Activated CD8-positive, alpha-beta memory T cell treated with anti-CD3 and anti-CD28 coated beads for 36 hours (primary cell): ENCODE results near the gene ZC4H2. TPM values are rescaled to one million over a fixed set of nuclear protein-coding genes. Genes with fewer than 3 reads are reported as not detected.
"Not testable (repeated sequence)": the region's sequence is repeated elsewhere in the genome, so short reads cannot be mapped to it uniquely, and the experiment has no call there.

Experiments
- CTCF ChIA-PET: fragments of 350-600 bp; sonication (Branson Sonifier 250); formaldehyde crosslinking; loops from one replicate; lab custom pipeline; 2021; ENCODE audit warnings: antibody characterized with exemption; lab: Charles Lee
- POLR2A ChIA-PET: fragments of 350-600 bp; sonication (Branson Sonifier 250); formaldehyde crosslinking; loops from one replicate; lab custom pipeline; 2021; ENCODE audit warnings: antibody characterized with exemption; lab: Charles Lee
- total RNA-seq, 2 experiments: library from RNA; stranded (reverse); gene quantifications; one replicate each; pipeline ENCODE4 v1.2.3, GENCODE V29; 2021

Gene ZC4H2, protein sequence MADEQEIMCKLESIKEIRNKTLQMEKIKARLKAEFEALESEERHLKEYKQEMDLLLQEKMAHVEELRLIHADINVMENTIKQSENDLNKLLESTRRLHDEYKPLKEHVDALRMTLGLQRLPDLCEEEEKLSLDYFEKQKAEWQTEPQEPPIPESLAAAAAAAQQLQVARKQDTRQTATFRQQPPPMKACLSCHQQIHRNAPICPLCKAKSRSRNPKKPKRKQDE
- total RNA-seq = 1 to 10 TPM; 7.2 to 8.5 TPM

DNA sequence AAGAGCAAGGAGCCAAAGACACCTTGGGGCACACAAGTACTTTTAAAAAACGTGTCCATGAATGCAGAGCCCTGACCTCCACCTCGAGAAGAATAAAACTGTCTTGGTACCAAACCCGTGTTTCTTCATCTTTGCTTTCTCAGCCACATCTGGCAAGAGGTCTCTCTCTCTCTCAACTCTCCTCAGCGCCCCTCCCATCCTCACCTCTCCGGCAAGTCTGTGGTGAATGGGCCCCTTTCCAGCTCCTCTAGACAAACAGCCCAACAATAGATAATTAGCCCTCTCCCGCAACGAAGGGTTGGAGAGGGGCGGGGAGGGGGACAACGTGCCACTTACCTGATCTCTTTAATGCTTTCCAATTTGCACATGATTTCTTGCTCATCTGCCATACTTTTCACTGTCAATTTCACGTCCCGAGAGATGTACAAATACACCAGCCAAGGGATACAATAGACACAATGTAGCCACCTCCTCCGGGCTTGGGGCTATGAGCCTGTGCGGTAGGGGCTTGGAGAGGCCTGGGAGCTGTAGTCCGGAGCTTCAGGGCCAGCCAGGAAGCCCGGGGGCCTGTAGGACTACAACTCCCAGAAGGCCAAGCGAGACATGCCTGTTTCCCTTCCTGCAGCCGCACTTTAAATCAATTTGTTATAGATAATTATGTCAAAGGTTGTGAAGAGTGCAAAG, at the start of gene ZC4H2:
TSS of gene ZC4H2 (minus strand) at position 462 of the 684 bp plus-strand sequence. CDS start at position 389, 73 bp downstream.
- CTCF ChIA-PET = interaction anchor here (1.3 kb wide), 1 partner anchor 59 kb away, joined by 3 read pairs; no protein-coding TSS in a partner anchor
- POLR2A ChIA-PET = interaction anchor here (1.5 kb wide), 1 partner anchor 58 kb away, joined by 9 read pairs; the partner anchor contains the start of gene ZC3H12B

DNA sequence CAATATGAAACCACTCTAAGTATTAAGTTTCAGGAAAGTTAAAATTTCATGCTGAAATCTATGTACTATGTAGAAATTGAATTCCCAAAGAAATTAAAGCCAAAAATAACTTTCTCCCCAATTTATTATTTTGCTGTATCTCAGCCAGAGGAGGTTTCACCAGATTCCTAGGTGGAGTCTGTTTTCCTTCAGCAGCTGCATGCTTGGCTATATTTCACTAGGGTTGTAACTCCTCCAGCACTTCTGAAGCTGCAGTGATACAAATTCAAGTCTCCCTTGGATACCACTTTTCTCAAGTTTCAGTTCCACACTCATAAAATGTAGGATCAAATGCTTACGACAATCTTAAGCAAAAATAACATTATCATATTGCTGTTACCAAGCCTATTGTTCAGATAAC, 41.2 kb upstream of the ZC4H2 start:
- CTCF ChIA-PET = no interaction called here
- POLR2A ChIA-PET = no interaction called here

DNA sequence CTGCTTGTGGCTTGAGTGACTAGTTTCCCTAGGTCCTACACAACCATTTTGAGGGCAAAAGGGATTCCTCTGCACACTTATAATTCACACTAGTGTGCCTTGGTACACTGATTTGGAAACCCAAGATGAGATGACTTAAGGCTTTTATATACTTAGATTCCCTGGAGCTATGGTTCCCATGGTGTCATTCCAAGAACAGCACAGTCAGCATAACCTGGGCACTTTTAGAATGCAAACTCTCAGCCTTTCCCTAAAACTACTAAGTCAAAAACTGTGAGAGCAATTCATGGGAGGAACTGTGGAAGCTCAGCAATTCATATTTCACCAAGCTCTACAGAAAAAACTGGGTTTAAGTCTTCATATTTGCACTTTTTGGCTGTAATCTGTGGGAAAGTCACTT, 38.0 kb upstream of the ZC4H2 start:
- CTCF ChIA-PET = no interaction called here
- POLR2A ChIA-PET = no interaction called here

DNA sequence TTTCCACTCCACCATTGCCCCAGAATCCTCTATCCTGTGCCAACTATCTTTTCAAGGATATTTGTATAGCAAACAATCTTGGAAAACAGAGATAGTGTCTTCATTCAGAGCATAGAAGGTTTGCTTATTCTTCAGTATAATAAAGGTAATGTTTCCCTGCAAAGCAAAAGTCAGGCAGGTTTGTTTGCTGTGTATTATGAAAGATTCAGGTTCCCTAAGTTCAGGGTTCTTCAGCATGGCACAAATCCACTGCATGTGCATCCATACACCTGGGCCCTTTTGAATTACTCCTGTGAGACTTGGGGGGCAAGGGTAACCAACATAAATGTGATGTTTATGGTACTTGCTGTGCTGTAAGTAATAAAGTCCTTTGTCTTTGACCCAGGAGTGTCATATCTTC, 33.2 kb upstream of the ZC4H2 start:
- ChIA-PET CTCF (no interaction called here), POLR2A (no interaction called here)

DNA sequence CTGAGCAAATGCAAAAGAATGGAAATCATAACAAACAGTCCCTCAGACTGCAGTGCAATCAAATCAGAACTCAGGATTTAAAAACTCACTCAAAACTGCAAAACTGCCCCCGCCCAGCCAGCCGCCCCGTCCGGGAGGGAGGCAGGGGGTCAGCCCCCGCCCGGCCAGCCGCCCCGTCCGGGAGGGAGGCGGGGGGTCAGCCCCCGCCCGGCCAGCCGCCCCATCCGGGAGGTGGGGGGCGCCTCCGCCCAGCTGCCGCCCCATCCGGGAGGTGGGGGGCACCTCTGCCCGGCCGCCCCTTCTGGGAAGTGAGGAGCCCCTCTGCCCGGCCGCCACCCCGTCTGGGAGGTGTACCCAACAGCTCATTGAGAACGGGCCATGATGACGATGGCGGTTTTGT, 26.0 kb upstream of the ZC4H2 start:
- CTCF ChIA-PET, POLR2A ChIA-PET: not testable (repeated sequence)

DNA sequence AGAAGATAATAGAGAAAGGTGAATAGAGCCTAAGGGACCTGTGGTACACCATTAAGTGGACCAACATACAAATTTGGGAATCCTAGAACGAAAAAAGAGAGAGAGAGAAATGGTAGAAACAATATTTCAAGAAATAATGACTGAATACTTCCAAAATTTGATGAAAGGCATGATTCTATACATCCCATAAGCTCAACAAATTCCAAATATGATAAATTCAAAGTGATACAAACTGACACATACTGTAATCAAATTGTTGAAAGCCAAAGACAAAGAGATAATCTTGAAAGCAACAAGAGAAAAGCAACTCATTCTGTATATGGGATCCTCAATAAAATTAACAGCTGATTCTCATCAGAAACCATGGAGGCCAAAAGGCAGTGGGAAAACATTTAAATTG, 20.6 kb upstream of the ZC4H2 start:
- ChIA-PET POLR2A (no interaction called here), CTCF (no interaction called here)

DNA sequence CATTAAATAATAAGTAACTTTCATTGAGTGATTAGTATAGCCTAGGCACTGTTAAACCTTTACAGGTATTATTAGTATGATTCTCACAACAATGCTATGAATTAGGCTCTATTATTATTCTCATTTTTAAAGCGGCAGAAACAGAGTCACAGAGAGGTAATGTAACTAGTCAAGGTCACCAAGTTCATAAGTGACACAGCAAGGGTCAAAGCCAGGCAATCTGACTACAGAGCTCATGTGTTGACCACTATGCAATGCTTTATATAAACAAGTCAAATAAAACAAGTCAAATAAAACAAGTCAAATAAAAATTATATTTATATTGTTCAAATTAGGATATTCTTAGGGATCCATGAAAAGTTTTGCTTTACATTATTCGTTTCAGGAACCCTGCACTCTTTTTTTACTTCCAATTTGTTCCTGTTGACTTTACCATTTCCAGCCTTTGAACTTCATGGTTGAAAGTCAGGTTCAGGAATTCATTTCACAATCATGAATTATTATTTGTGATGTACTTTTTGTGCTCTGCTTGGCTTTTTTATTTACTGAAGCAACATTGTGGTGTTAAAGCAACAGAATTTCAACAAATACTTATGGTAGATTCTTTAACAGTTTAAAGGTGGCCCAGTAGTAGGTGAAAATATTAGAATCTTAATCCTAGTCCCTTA, 18.0 kb upstream of the ZC4H2 start:
- CTCF ChIA-PET = no interaction called here
- POLR2A ChIA-PET = no interaction called here

DNA sequence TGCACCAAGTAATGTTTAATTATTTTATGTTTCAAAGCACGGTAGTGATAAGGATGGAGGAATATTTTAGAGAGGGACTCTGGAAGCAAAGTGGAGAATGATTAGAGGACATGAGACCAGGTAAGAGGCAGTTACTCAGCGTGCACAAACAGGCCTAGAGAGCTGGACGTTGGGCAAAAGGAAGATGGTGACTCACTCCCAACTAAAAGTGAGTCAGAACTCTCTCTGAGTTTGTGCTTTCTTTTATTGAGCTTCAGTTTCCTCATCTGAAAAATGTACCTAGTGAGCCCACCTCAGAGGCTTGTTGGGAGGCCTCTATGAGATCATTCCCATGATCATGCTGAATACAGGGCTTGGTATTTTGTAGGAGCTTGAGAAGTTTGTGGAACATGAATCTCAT, 1.6 kb upstream of the ZC4H2 start:
- ChIA-PET POLR2A (no interaction called here), CTCF (no interaction called here)

DNA sequence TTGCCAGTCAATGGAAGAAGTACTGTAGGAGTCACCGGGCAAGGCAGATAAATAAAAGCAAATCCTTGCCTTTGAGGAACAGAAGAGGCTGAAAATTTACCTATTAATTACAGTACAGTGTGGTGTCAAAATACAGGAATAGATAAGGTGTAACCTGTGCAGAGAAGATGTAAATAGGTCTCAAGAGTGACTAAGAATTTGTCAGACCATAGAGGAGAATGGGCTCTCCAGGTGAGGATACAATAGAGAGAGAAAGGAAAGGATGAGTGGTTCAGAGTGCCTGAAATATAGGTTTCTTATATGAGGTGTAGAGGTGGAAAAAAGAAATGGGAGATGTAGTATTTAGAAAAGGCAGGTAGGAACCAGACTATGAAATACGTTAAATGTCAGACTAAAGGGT, 801 bp upstream of the ZC4H2 start:
- ChIA-PET CTCF (no interaction called here), POLR2A (interaction anchor here (1.5 kb wide), 1 partner anchor 58 kb away, joined by 9 read pairs; the partner anchor contains the start of gene ZC3H12B)

DNA sequence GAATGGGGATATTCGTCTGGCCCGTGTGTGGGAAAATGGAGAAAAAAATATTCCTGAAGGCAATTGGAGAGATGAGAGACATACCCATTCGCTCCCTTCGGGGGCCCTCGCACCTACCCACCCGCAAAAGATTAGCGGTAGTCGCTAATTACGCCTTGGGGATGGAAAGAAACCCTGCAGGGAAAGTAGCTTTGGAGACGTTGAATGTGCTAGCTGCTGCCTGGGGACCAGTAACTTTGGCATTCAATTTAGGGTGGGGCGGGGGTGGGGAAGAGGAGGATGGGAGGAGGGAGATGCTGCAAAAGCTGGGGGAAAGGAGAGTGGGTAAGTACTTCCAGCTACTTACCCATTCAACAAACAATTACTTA, 407 bp upstream of the ZC4H2 start:
- POLR2A ChIA-PET = interaction anchor here (1.5 kb wide), 1 partner anchor 58 kb away, joined by 9 read pairs; the partner anchor contains the start of gene ZC3H12B
- CTCF ChIA-PET = interaction anchor here (1.3 kb wide), 1 partner anchor 59 kb away, joined by 3 read pairs; no protein-coding TSS in a partner anchor

DNA sequence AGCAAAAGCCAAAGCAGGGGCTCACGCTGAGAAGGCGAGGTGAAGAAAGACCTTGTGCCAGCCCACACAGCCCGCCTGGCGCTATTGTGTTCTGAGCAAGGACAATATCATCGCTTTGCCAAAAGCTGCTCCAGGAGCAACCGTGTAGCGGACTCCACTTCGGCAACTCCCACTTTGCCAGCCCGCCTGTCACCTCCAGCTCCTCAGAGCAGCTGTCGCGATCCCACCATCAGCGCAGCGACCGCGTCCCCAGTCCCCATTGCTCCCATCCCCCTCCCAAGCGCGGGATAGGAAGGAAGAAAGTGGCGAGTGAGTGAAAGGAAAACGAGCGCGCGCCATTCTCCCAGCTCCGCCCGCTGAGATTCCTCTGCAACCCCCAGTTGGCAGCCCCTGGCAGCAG, 759 bp downstream of the ZC4H2 start:
- POLR2A ChIA-PET = interaction anchor here (1.5 kb wide), 1 partner anchor 59 kb away, joined by 9 read pairs; the partner anchor contains the start of gene ZC3H12B

DNA sequence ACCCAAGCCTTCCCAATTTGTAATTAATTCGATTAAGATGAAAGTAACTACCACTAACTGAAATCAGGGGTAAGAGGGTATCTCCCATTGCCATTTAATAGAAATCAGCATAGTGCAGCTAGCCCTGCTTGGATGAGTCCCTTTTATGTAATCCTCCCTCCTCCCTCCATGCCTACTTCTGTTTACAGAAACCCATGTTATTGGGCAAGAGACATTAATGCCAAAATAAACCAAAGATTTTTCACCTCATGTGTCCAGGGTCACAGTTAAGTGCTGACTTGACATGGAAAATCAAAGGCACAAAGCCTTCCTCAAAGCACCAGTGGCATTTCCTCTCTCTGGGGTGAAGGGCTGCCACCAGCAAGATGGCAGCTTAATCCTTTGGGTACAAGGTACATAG, 50.8 kb downstream of the ZC4H2 start:
- CTCF ChIA-PET = no interaction called here
- POLR2A ChIA-PET = no interaction called here

More for the DNA sequence above, 759 bp downstream of the ZC4H2 start:
- CTCF ChIA-PET = interaction anchor here (1.3 kb wide), 1 partner anchor 60 kb away, joined by 3 read pairs; no protein-coding TSS in a partner anchor

DNA sequence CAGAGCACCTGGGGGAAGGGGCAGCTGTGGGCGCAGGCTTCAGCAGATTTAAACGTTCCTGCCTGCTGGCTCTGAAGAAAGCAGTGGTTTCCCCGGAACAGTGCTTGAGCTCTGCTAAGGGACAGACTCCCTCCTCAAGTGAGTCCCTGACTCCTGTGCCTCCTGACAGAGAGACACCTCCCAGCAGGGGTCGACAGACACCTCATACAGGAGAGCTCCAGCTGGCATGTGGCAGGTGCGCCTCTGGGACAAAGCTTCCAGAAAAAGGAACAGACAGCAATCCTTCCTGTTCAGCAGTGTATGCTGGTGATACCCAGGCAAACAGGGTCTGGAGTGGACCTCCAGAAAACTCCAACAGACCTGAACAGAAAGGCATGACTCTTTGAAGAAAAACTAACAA, 68.1 kb downstream of the ZC4H2 start:
- ChIA-PET CTCF (no interaction called here), POLR2A (no interaction called here)

DNA sequence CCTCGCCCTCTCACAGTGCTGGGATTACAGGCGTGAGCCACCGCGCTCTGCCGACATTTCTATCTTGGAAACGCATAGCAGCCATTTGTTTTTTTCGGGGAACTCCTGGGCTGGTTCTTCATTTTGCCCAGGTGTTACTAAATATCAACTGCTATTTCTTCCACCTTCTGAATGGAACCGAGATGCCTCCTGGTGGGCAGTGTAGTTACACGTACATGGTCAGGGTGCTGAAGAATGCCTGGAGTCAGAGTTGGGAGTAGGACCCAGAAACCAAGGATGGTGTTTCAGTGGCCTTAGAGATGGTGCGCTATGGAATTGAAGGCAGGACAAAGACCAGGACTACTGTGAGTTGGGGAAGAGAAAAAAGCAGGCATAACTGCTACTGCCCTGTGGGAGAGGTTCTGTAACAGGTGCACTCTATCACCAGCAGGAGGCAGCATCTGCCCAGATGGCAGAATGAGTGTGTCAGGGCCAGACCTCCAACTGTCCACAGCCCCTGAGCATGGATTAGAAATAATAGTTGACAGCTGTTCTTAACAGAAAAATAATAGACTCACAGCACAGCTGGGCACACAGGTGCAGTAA, 81.7 kb downstream of the ZC4H2 start:
- CTCF ChIA-PET = no interaction called here
- POLR2A ChIA-PET = no interaction called here

DNA sequence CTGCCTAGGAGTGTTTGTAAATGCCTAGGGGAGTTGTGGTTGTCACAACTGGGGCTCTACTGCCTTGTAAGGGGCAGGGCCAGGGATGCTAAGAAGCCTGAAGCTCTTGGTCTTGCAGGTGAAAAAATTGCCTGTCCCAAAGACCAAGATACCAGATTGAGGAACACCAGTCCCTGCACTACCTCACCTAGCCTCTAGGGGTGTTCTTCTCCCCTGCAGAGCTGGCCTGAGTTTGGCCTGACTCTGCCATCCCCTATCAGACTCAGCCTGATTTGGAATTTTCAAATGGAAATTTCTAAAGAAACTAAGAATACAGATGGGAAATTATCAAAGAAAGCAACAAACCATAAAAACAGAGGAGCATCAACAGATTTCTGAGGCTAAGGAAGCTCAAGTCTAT, 90.4 kb downstream of the ZC4H2 start:
- ChIA-PET CTCF (no interaction called here), POLR2A (no interaction called here)

DNA sequence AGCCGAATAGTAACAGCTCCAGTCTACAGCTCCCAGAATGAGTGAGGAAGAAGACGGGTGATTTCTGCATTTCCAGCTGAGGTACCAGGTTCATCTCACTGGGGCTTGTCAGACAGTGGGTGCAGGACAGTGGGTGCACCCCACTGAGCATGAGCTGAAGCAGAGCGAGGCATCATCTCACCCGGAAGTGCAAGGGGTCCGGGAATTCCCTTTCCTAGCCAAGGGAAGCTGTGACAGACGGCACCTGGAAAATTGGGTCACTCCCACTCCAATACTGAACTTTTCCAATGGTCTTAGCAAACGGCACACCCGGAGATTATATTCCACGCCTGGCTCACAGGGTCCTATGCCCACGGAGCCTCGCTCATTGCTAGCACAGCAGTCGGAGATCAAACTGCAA, 97.5 kb downstream of the ZC4H2 start:
- CTCF ChIA-PET, POLR2A ChIA-PET: not testable (repeated sequence)

DNA sequence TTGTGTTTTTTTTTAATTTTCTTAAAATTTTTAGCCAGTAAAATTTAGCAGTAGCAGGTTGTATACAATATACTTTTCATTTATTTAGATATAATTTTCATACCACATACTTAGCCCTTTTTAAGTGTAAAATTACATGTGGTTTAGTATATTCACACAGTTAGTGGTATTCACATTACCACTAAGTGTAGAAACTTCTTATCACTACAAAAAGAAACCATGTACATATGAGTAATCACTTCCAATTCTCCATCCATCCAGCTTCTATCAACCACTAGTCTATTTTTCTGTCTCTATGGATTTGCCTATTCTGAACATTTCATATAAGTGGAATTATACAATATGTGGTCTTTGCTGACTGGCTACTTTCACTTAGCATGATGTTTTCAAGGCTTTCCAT, 109.0 kb downstream of the ZC4H2 start:
- CTCF ChIA-PET = no interaction called here
- POLR2A ChIA-PET = no interaction called here
